Endothelial cell (in vitro differentiated cells): Measurements from ENCODE around the gene SLC25A1. TPM values are rescaled to one million over a fixed set of nuclear protein-coding genes. Genes with fewer than 3 reads are reported as not detected.

ENCODE experiments used
- DNase-seq: peaks from one replicate; pipeline ENCODE4 v3.0.0; 2021; ENCODE audit warnings: low spot score
- H3K27ac Mint-ChIP-seq: one replicate; pipeline ENCODE4 v1.8.0; 2021; ENCODE audit warnings: mixed read lengths, inconsistent platforms; ENCODE audit not compliant: unreplicated experiment
- H3K27me3 Mint-ChIP-seq: one replicate; pipeline ENCODE4 v1.8.0; 2021; ENCODE audit warnings: mild to moderate bottlenecking, moderate library complexity, mixed read lengths, inconsistent platforms; ENCODE audit not compliant: unreplicated experiment
- H3K36me3 Mint-ChIP-seq: one replicate; pipeline ENCODE4 v1.8.0; 2021; ENCODE audit warnings: mild to moderate bottlenecking, low read depth, mixed read lengths, inconsistent platforms; ENCODE audit not compliant: unreplicated experiment
- H3K4me1 Mint-ChIP-seq: one replicate; pipeline ENCODE4 v1.8.0; 2021; ENCODE audit warnings: mild to moderate bottlenecking, mixed read lengths, inconsistent platforms; ENCODE audit not compliant: unreplicated experiment
- H3K4me3 Mint-ChIP-seq: one replicate; pipeline ENCODE4 v1.8.0; 2021; ENCODE audit warnings: mild to moderate bottlenecking, mixed read lengths, inconsistent platforms; ENCODE audit not compliant: unreplicated experiment
- H3K9me3 Mint-ChIP-seq: one replicate; pipeline ENCODE4 v1.8.0; 2021; ENCODE audit warnings: mixed read lengths, inconsistent platforms; ENCODE audit not compliant: unreplicated experiment
- CTCF ChIP-seq: fragments of 200-600 bp; sonication (generic); IDR thresholded peaks from one replicate; pipeline ENCODE4 v1.5.0; 2021; ENCODE audit warnings: antibody characterized with exemption; ENCODE audit not compliant: unreplicated experiment
- total RNA-seq: library from RNA; stranded (reverse); fragmentation: NEBNext Ultra II Directional; extraction: Animal tissue kit (Norgen Biotek cat#: 25700); gene quantifications from one replicate; pipeline ENCODE4 v1.2.1, GENCODE V29; 2021; ENCODE audit not compliant: unreplicated experiment

The SLC25A1 gene
- total RNA-seq, 1 donor from 2014 or later = 79.2 TPM

- DNase-seq = no peak
- peaks cover 5% of the 10 kb centered on the region for H3K36me3 Mint-ChIP-seq
- H3K27me3 Mint-ChIP-seq = peaks cover 6% of the 10 kb centered on the region
- peak overlapping the region; percentile 88 for H3K4me3 Mint-ChIP-seq
- peaks cover 11% of the 10 kb centered on the region for H3K4me1 Mint-ChIP-seq
- no peaks in the 10 kb centered on the region for H3K9me3 Mint-ChIP-seq
- TF ChIP-seq CTCF = no peak
- H3K27ac Mint-ChIP-seq = no peak overlapping the region
Observed at GRCh38 chr22:19177164-19178064, 1.1 kb downstream of the SLC25A1 start.

GRCh38 chr22:19176732-19177131 lies 1.8 kb downstream of the SLC25A1 start:
- H3K36me3 Mint-ChIP-seq = peaks cover 7% of the 10 kb centered on the region
- H3K4me1 Mint-ChIP-seq = peaks cover 15% of the 10 kb centered on the region
- peak overlapping the region; percentile 78 for H3K4me3 Mint-ChIP-seq
- no peaks in the 10 kb centered on the region for H3K9me3 Mint-ChIP-seq
- peaks cover 6% of the 10 kb centered on the region for H3K27me3 Mint-ChIP-seq
- no peak for DNase-seq
- no peak for TF ChIP-seq CTCF
- H3K27ac Mint-ChIP-seq = no peak overlapping the region

GRCh38 chr22:19176175-19176643 lies 2.3 kb downstream of the SLC25A1 start:
- DNase-seq = no peak
- peaks cover 15% of the 10 kb centered on the region for H3K4me1 Mint-ChIP-seq

GRCh38 chr22:19175602-19176174 lies 2.8 kb downstream of the SLC25A1 start:
- peak overlapping the region; percentile 52 for H3K27ac Mint-ChIP-seq
- no peak for TF ChIP-seq CTCF
- peaks cover 10% of the 10 kb centered on the region for H3K27me3 Mint-ChIP-seq
- H3K36me3 Mint-ChIP-seq = peaks cover 7% of the 10 kb centered on the region
- H3K4me3 Mint-ChIP-seq = no peak overlapping the region
- no peaks in the 10 kb centered on the region for H3K9me3 Mint-ChIP-seq
- DNase-seq = no peak
- H3K4me1 Mint-ChIP-seq = peaks cover 18% of the 10 kb centered on the region

More at GRCh38 chr22:19176175-19176643, 2.3 kb downstream of the SLC25A1 start:
- peak overlapping the region; percentile 52 for H3K27ac Mint-ChIP-seq
- no peak overlapping the region for H3K4me3 Mint-ChIP-seq
- TF ChIP-seq CTCF = no peak
- no peaks in the 10 kb centered on the region for H3K9me3 Mint-ChIP-seq
- peaks cover 7% of the 10 kb centered on the region for H3K27me3 Mint-ChIP-seq
- H3K36me3 Mint-ChIP-seq = peaks cover 7% of the 10 kb centered on the region
